Subcutaneous adipose tissue (tissue), 4 donors: ENCODE results near the gene IGSF9B. TPM values are rescaled to one million over a fixed set of nuclear protein-coding genes. Genes with fewer than 3 reads are reported as not detected.

Source experiments
- total RNA-seq, 4 donors: library from RNA; depleted of rRNA; stranded (reverse); fragments of >200 nt; gene quantifications; one replicate each; pipeline ENCODE4 v1.1.0, GENCODE V29; 2016
- TF ChIP-seq, protein P1 (sequence below): fragments of 450-650 bp; IDR thresholded peaks from one replicate; pipeline ENCODE4 v1.5.1; 2016; ENCODE audit warnings: low read depth, mild to moderate bottlenecking, control low read depth, antibody characterized with exemption, moderate library complexity

Gene IGSF9B
- total RNA-seq, 4 donors from 2014 or later = 1.0 to 6.8 (median 2.3) TPM

GRCh38 chr11:133964356-133964755, 7.6 kb upstream of the IGSF9B start:
- TF ChIP-seq, protein P1, sequence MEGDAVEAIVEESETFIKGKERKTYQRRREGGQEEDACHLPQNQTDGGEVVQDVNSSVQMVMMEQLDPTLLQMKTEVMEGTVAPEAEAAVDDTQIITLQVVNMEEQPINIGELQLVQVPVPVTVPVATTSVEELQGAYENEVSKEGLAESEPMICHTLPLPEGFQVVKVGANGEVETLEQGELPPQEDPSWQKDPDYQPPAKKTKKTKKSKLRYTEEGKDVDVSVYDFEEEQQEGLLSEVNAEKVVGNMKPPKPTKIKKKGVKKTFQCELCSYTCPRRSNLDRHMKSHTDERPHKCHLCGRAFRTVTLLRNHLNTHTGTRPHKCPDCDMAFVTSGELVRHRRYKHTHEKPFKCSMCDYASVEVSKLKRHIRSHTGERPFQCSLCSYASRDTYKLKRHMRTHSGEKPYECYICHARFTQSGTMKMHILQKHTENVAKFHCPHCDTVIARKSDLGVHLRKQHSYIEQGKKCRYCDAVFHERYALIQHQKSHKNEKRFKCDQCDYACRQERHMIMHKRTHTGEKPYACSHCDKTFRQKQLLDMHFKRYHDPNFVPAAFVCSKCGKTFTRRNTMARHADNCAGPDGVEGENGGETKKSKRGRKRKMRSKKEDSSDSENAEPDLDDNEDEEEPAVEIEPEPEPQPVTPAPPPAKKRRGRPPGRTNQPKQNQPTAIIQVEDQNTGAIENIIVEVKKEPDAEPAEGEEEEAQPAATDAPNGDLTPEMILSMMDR = no peak

GRCh38 chr11:133961890-133962289, 5.1 kb upstream of the IGSF9B start:
- TF ChIP-seq, protein P1 = no peak

DNA sequence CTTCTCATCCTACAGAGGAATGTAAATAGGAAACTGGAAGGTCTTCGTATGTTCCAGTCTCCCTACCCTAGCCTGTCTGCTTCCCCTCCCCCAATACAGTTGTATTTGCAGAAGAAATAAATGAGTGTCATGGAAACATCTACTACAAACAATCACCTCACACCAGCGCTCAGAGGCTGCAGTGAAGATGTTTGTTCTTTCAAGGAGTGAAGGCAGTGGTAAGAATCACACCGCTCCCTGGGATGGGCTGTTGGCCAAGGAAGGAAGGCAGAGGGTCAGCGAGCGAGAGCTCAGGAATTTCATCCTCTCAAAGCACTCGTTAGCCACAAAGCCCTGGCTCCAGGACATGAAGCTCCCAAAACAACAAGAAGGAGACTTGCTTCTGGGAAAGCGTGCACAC, 1.1 kb upstream of the IGSF9B start:
- TF ChIP-seq, protein P1 = no peak

GRCh38 chr11:133955945-133956421, 785 bp downstream of the IGSF9B start:
- TF ChIP-seq, protein P1 = no peak

DNA sequence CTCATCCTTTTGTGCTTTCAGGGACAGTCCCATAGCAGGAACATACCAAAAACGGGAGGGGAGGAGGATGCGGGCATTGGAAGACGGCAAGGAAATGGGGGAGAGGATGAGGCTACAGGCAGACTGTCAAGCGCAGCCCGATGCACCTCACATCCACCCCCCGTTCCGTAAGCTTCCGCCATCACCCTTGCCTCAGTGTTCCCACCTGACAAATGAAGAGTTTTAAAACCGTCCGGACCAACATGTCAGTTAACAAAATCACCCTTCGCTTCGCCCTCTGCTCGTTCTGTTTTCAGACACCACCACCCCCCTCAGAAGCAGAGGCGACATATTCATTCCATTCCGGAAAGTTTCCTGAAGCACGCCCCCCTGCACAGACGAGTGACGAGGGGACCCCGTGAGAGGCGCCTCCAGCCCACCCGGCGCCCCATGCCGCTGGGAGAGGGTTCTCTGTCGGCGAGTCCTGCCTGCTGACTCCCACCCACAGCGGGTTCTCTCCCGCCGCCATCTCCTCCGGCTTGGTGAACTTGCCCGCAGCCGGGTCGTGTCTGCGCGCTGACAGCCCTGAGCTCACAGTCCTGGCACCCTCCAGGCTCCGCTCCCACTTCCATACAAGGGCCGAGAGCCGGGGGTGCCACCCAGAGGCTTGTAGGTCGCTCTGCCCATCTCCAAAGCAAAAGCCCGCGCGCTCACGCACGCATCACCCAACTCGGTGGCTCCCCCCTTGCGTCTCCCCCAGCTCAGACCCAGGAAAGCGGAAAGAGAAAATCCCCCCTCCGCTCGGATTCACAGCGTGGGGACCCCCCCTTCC, 1.5 kb downstream of the IGSF9B start:
- TF ChIP-seq, protein P1 = no peak

DNA sequence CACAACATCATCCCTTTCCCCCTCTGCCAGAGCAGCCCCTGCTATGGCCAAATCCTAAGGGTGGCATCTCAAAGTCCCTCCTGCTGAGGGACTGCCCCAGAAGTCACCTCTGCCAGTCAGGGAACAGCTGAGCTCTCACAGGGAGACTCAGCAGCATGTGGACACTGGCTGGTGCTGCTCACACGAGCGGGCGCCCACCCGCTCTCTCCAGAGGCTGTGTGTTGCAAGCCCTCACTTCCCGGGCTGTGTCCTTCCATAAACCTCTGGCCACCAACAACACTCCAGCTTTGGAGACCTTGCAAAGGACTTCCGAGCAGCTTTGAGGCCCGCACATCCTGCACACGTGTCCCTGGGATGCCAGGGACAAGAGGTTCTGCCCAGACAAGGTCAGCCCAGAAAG, 2.8 kb downstream of the IGSF9B start:
- TF ChIP-seq, protein P1 = no peak

- TF ChIP-seq, protein P1 = no peak
Observed at GRCh38 chr11:133953547-133953946, 3.2 kb downstream of the IGSF9B start.
